ENCODE data around the gene LRRC37A2.
"Not testable (repeated sequence)": the region's sequence is repeated elsewhere in the genome, so short reads cannot be mapped to it uniquely, and the experiment has no call there.

- TF ChIP-seq POLR2A (IDR thresholded peaks at IDR 0.05; ENCODE audit: low read length); GATA1 (IDR thresholded peaks at IDR 0.05; ENCODE audit: low read depth, low read length): not testable (repeated sequence)
These were observed 47.8 kb downstream of the LRRC37A2 start for GRCh38 chr17:46560048-46560447.

Data from erythroblast (primary cell).